ENCODE measurements around the gene ST3GAL2. TPM values are rescaled to one million over a fixed set of nuclear protein-coding genes. Genes with fewer than 3 reads are reported as not detected.
"Not testable (repeated sequence)": the region's sequence is repeated elsewhere in the genome, so short reads cannot be mapped to it uniquely, and the experiment has no call there.

Gene ST3GAL2
- total and polyA plus RNA-seq, 2 donors (not counting 3 experiments of a cell fraction or from before 2014, with no cell fraction given), result 23.0 to 50.4 TPM

GRCh38 chr16:70417661-70418060, 21.2 kb downstream of the ST3GAL2 start:
- no peaks in the 10 kb centered on the region for H3K27me3 ChIP-seq (ENCODE audit: control insufficient read depth in 2 of 2, insufficient read depth in 2 of 2, low read length in 2 of 2)
- no peak for FAIRE-seq
- no peaks in the 10 kb centered on the region for H3K9me1 ChIP-seq (replicated peaks; ENCODE audit: control insufficient read depth, extremely low read depth, insufficient read depth, low read length)
- no peak overlapping the region for H3K4me3 ChIP-seq (replicated peaks in 1 of 3; ENCODE audit: insufficient read depth in 1 of 3, low read depth in 1 of 3, low read length in 3 of 3)
- peaks cover 0 to 7% of the 10 kb centered on the region in 2 experiments for H3K36me3 ChIP-seq (ENCODE audit: control insufficient read depth in 2 of 2, extremely low read depth in 1 of 2, insufficient read depth in 2 of 2, low read length in 2 of 2)
- H3K4me1 ChIP-seq (ENCODE audit: control insufficient read depth, extremely low read depth, insufficient read depth, low read length), result peaks cover 10% of the 10 kb centered on the region
- H3K9ac ChIP-seq (replicated peaks; ENCODE audit: extremely low read depth, insufficient read depth, low read length), result no peak overlapping the region
- ChIA-PET CTCF (interaction anchor here (1.2 kb wide), 3 partner anchors 12 to 59 kb away, joined by 3 read pairs; no protein-coding TSS in a partner anchor), POLR2A (no interaction called here)
- BruUV-seq (replicated peaks), result no TSS peak
- H2AFZ ChIP-seq (ENCODE audit: low read depth, low read length), result no peak overlapping the region
- no peak overlapping the region for H3K4me2 ChIP-seq (ENCODE audit: insufficient read depth, low read length)
- peaks cover 34% of the 10 kb centered on the region for H3K79me2 ChIP-seq (ENCODE audit: control insufficient read depth, insufficient read depth, low read length)
- no peak for DNase-seq (ENCODE audit: low read depth, low spot score)
- H4K20me1 ChIP-seq (replicated peaks; ENCODE audit: control insufficient read depth, extremely low read depth, insufficient read depth, low read length), result no peaks in the 10 kb centered on the region
- H3K9me3 ChIP-seq (replicated peaks; ENCODE audit: control insufficient read depth, insufficient read depth, low read length), result no peaks in the 10 kb centered on the region
- H3K27ac ChIP-seq (ENCODE audit: insufficient read depth, low read depth, low read length), result no peak overlapping the region
- intact Hi-C loops (cut with micrococcal nuclease), result no loop called here
- no peak for TF ChIP-seq JUN (IDR thresholded peaks at IDR 0.05; ENCODE audit: borderline replicate concordance, insufficient read depth, insufficient read length, low read depth)
- no peak for TF ChIP-seq GATA2 (IDR thresholded peaks at IDR 0.05; ENCODE audit: insufficient read depth, insufficient read length, low read depth, low read length)
- dilution Hi-C loops (cut with MboI; ENCODE audit: extremely low pct_ligation_motif_present, low sequenced_read_pairs), result no loop called here

- Histone ChIP-seq H3K9me1 (replicated peaks; ENCODE audit: control insufficient read depth, extremely low read depth, insufficient read depth, low read length) (no peaks in the 10 kb centered on the region), H3K4me3 (replicated peaks in 1 of 3; ENCODE audit: insufficient read depth in 1 of 3, low read depth in 1 of 3, low read length in 3 of 3) (no peak overlapping the region), H3K4me2 (ENCODE audit: insufficient read depth, low read length) (no peak overlapping the region), H3K9ac (replicated peaks; ENCODE audit: extremely low read depth, insufficient read depth, low read length) (no peak overlapping the region), H3K27me3 (ENCODE audit: control insufficient read depth in 2 of 2, insufficient read depth in 2 of 2, low read length in 2 of 2) (no peaks in the 10 kb centered on the region), H4K20me1 (replicated peaks; ENCODE audit: control insufficient read depth, extremely low read depth, insufficient read depth, low read length) (no peaks in the 10 kb centered on the region), H3K4me1 (ENCODE audit: control insufficient read depth, extremely low read depth, insufficient read depth, low read length) (peaks cover 9% of the 10 kb centered on the region), H3K27ac (ENCODE audit: insufficient read depth, low read depth, low read length) (no peak overlapping the region), H2AFZ (ENCODE audit: low read depth, low read length) (no peak overlapping the region), H3K9me3 (replicated peaks; ENCODE audit: control insufficient read depth, insufficient read depth, low read length) (no peaks in the 10 kb centered on the region), H3K36me3 (ENCODE audit: control insufficient read depth in 2 of 2, extremely low read depth in 1 of 2, insufficient read depth in 2 of 2, low read length in 2 of 2) (peaks cover 0 to 5% of the 10 kb centered on the region in 2 experiments), H3K79me2 (ENCODE audit: control insufficient read depth, insufficient read depth, low read length) (peaks cover 27% of the 10 kb centered on the region)
- no peak for FAIRE-seq
- ChIA-PET POLR2A (no interaction called here), CTCF (interaction anchor here (0.5 to 1.2 kb wide), 2 partner anchors 21 to 60 kb away, joined by 3 read pairs; no protein-coding TSS in a partner anchor)
- DNase-seq (ENCODE audit: low read depth, low spot score), result no peak
- dilution Hi-C loops (cut with MboI; ENCODE audit: extremely low pct_ligation_motif_present, low sequenced_read_pairs), result no loop called here
- intact Hi-C loops (cut with micrococcal nuclease), result no loop called here
- TF ChIP-seq MAX (IDR thresholded peaks at IDR 0.05; ENCODE audit: insufficient read depth, insufficient read length), result no peak
- BruUV-seq (replicated peaks), result no TSS peak
Measured at GRCh38 chr16:70416748-70417616, 21.9 kb downstream of the ST3GAL2 start.

GRCh38 chr16:70413572-70413971, 25.3 kb downstream of the ST3GAL2 start:
- H3K9me3 ChIP-seq (replicated peaks; ENCODE audit: control insufficient read depth, insufficient read depth, low read length); POLR2A ChIA-PET; H3K9ac ChIP-seq (replicated peaks; ENCODE audit: extremely low read depth, insufficient read depth, low read length); H2AFZ ChIP-seq (ENCODE audit: low read depth, low read length); dilution Hi-C loops (cut with MboI; ENCODE audit: extremely low pct_ligation_motif_present, low sequenced_read_pairs); H3K27ac ChIP-seq (ENCODE audit: insufficient read depth, low read depth, low read length); H3K4me3 ChIP-seq (replicated peaks in 1 of 3; ENCODE audit: insufficient read depth in 1 of 3, low read depth in 1 of 3, low read length in 3 of 3); DNase-seq (ENCODE audit: low read depth, low spot score); BruUV-seq (replicated peaks); intact Hi-C loops (cut with micrococcal nuclease); H3K4me2 ChIP-seq (ENCODE audit: insufficient read depth, low read length); H3K79me2 ChIP-seq (ENCODE audit: control insufficient read depth, insufficient read depth, low read length); H3K27me3 ChIP-seq (ENCODE audit: control insufficient read depth in 2 of 2, insufficient read depth in 2 of 2, low read length in 2 of 2); H4K20me1 ChIP-seq (replicated peaks; ENCODE audit: control insufficient read depth, extremely low read depth, insufficient read depth, low read length); FAIRE-seq; H3K36me3 ChIP-seq (ENCODE audit: control insufficient read depth in 2 of 2, extremely low read depth in 1 of 2, insufficient read depth in 2 of 2, low read length in 2 of 2); H3K4me1 ChIP-seq (ENCODE audit: control insufficient read depth, extremely low read depth, insufficient read depth, low read length); H3K9me1 ChIP-seq (replicated peaks; ENCODE audit: control insufficient read depth, extremely low read depth, insufficient read depth, low read length): not testable (repeated sequence)
- CTCF ChIA-PET, result interaction anchor here (1.3 kb wide), 1 partner anchor 25 kb away, joined by 4 read pairs; the partner anchor contains the start of gene ST3GAL2

Measured in endothelial cell of umbilical vein (primary cell).